Stimulated activated naive CD8-positive, alpha-beta T cell treated with anti-CD3 and anti-CD28 coated beads, Interleukin-15, amount 100 ng/mL, for 72 hours (primary cell): Measurements from ENCODE around the gene MGRN1.

Experiments
- ATAC-seq: fragments of 150-1000 bp; cut with Tn5 transposase; 2 replicates; pipeline ENCODE4 v1.10.0; 2021; ENCODE audit warnings: mild to moderate bottlenecking, moderate library complexity
- DNase-seq, 2 donors: peaks; one replicate each; pipeline ENCODE4 v3.0.0; 2021 to 2022
- H3K27ac Mint-ChIP-seq, 2 donors: one replicate each; pipeline ENCODE4 v1.8.0; 2022; ENCODE audit warnings: mild to moderate bottlenecking in 2 of 2, mixed read lengths in 2 of 2, moderate library complexity in 2 of 2
- H3K27me3 Mint-ChIP-seq: one replicate; pipeline ENCODE4 v1.8.0; 2022; ENCODE audit warnings: mixed read lengths
- H3K4me1 Mint-ChIP-seq: one replicate; pipeline ENCODE4 v1.8.0; 2022; ENCODE audit warnings: mild to moderate bottlenecking, mixed read lengths
- H3K4me3 Mint-ChIP-seq, 2 donors: one replicate each; pipeline ENCODE4 v1.8.0; 2022; ENCODE audit warnings: mild to moderate bottlenecking in 2 of 2, mixed read lengths in 2 of 2, moderate library complexity in 1 of 2
- H3K9me3 Mint-ChIP-seq, 2 donors: one replicate each; pipeline ENCODE4 v1.8.0; 2022; ENCODE audit warnings: mixed read lengths in 2 of 2

MGRN1 gene

GRCh38 chr16:4680673-4681470 lies 56.2 kb downstream of the MGRN1 start:
- Mint-ChIP-seq H3K4me1 (peaks cover 74% of the 10 kb centered on the region), H3K27ac (peak overlapping the region in 1 of 2 donors; percentile 43), H3K27me3 (no peaks in the 10 kb centered on the region), H3K4me3 (peak overlapping the region in 1 of 2 donors; percentile 71), H3K9me3 (no peaks in the 10 kb centered on the region)
- no peak for DNase-seq
- ATAC-seq: no peak

- H3K4me1 Mint-ChIP-seq: peaks cover 67% of the 10 kb centered on the region
- no peaks in the 10 kb centered on the region for H3K9me3 Mint-ChIP-seq
- H3K27ac Mint-ChIP-seq: peak overlapping the region in 1 of 2 donors; percentile 93
- DNase-seq (no peak), ATAC-seq (peak; percentile 18)
- no peaks in the 10 kb centered on the region for H3K27me3 Mint-ChIP-seq
- peak overlapping the region; percentile 6 to 71 for H3K4me3 Mint-ChIP-seq
These were observed 57.0 kb downstream of the MGRN1 start for GRCh38 chr16:4681471-4682083.

- Mint-ChIP-seq H3K27me3 (no peaks in the 10 kb centered on the region), H3K4me3 (peak overlapping the region in 1 of 2 donors; percentile 71), H3K4me1 (peaks cover 62% of the 10 kb centered on the region), H3K27ac (peak overlapping the region in 1 of 2 donors; percentile 93), H3K9me3 (no peaks in the 10 kb centered on the region)
- DNase-seq (no peak), ATAC-seq (no peak)
These were observed 57.5 kb downstream of the MGRN1 start for GRCh38 chr16:4682084-4682591.

GRCh38 chr16:4682616-4683254 lies 58.1 kb downstream of the MGRN1 start:
- H3K4me3 Mint-ChIP-seq: peak overlapping the region in 1 of 2 donors; percentile 39
- no peaks in the 10 kb centered on the region for H3K9me3 Mint-ChIP-seq
- peaks cover 56% of the 10 kb centered on the region for H3K4me1 Mint-ChIP-seq
- H3K27ac Mint-ChIP-seq: peak overlapping the region in 1 of 2 donors; percentile 77
- ATAC-seq (peak; percentile 64), DNase-seq (peak in 1 of 2 donors; percentile 58)
- no peaks in the 10 kb centered on the region for H3K27me3 Mint-ChIP-seq

- no peaks in the 10 kb centered on the region for H3K9me3 Mint-ChIP-seq
- ATAC-seq (no peak), DNase-seq (no peak)
- H3K4me3 Mint-ChIP-seq: peak overlapping the region in 1 of 2 donors; percentile 39
- peak overlapping the region in 1 of 2 donors; percentile 77 for H3K27ac Mint-ChIP-seq
- no peaks in the 10 kb centered on the region for H3K27me3 Mint-ChIP-seq
- peaks cover 48% of the 10 kb centered on the region for H3K4me1 Mint-ChIP-seq
These were observed 58.8 kb downstream of the MGRN1 start for GRCh38 chr16:4683255-4684057.

- no peaks in the 10 kb centered on the region for H3K27me3 Mint-ChIP-seq
- no peak overlapping the region for H3K27ac Mint-ChIP-seq
These were observed 59.6 kb downstream of the MGRN1 start for GRCh38 chr16:4684058-4684715.

GRCh38 chr16:4684763-4685162 lies 60.1 kb downstream of the MGRN1 start:
- ATAC-seq (no peak), DNase-seq (no peak)
- no peak overlapping the region for H3K4me3 Mint-ChIP-seq
- H3K9me3 Mint-ChIP-seq: no peaks in the 10 kb centered on the region
- no peaks in the 10 kb centered on the region for H3K27me3 Mint-ChIP-seq
- peaks cover 35% of the 10 kb centered on the region for H3K4me1 Mint-ChIP-seq
- peak overlapping the region; percentile 12 to 89 for H3K27ac Mint-ChIP-seq

More at GRCh38 chr16:4684058-4684715, 59.6 kb downstream of the MGRN1 start:
- Mint-ChIP-seq H3K4me1 (peaks cover 41% of the 10 kb centered on the region), H3K4me3 (no peak overlapping the region), H3K9me3 (no peaks in the 10 kb centered on the region)
- ATAC-seq (no peak), DNase-seq (no peak)

GRCh38 chr16:4685292-4685691 lies 60.7 kb downstream of the MGRN1 start:
- ATAC-seq: no peak
- no peak for DNase-seq
- Mint-ChIP-seq H3K4me3 (no peak overlapping the region), H3K4me1 (peaks cover 31% of the 10 kb centered on the region), H3K27me3 (no peaks in the 10 kb centered on the region), H3K9me3 (no peaks in the 10 kb centered on the region), H3K27ac (peak overlapping the region; percentile 12 to 89)

- DNase-seq: no peak
- no peak overlapping the region for H3K4me3 Mint-ChIP-seq
These were observed 61.3 kb downstream of the MGRN1 start for GRCh38 chr16:4685776-4686496.

GRCh38 chr16:4686497-4687210 lies 62.0 kb downstream of the MGRN1 start:
- DNase-seq: no peak
- no peak overlapping the region for H3K4me3 Mint-ChIP-seq
- no peaks in the 10 kb centered on the region for H3K27me3 Mint-ChIP-seq
- H3K9me3 Mint-ChIP-seq: no peaks in the 10 kb centered on the region
- ATAC-seq: no peak
- peak overlapping the region in 1 of 2 donors; percentile 83 for H3K27ac Mint-ChIP-seq
- H3K4me1 Mint-ChIP-seq: peaks cover 24% of the 10 kb centered on the region

More at GRCh38 chr16:4685776-4686496, 61.3 kb downstream of the MGRN1 start:
- Mint-ChIP-seq H3K27ac (peak overlapping the region in 1 of 2 donors; percentile 19), H3K27me3 (no peaks in the 10 kb centered on the region), H3K9me3 (no peaks in the 10 kb centered on the region), H3K4me1 (peaks cover 26% of the 10 kb centered on the region)
- no peak for ATAC-seq

- Mint-ChIP-seq H3K27ac (no peak overlapping the region), H3K27me3 (no peaks in the 10 kb centered on the region), H3K9me3 (no peaks in the 10 kb centered on the region), H3K4me3 (no peak overlapping the region), H3K4me1 (peaks cover 21% of the 10 kb centered on the region)
- DNase-seq (no peak), ATAC-seq (no peak)
These were observed 62.8 kb downstream of the MGRN1 start for GRCh38 chr16:4687416-4687815.

GRCh38 chr16:4687946-4688673 lies 63.5 kb downstream of the MGRN1 start:
- H3K9me3 Mint-ChIP-seq: no peaks in the 10 kb centered on the region
- no peak overlapping the region for H3K27ac Mint-ChIP-seq

GRCh38 chr16:4688674-4689045 lies 64.0 kb downstream of the MGRN1 start:
- H3K4me3 Mint-ChIP-seq: no peak overlapping the region
- ATAC-seq: no peak

More at GRCh38 chr16:4687946-4688673, 63.5 kb downstream of the MGRN1 start:
- Mint-ChIP-seq H3K4me1 (peaks cover 21% of the 10 kb centered on the region), H3K27me3 (no peaks in the 10 kb centered on the region), H3K4me3 (no peak overlapping the region)
- DNase-seq (no peak), ATAC-seq (no peak)

More at GRCh38 chr16:4688674-4689045, 64.0 kb downstream of the MGRN1 start:
- Mint-ChIP-seq H3K27ac (no peak overlapping the region), H3K9me3 (no peaks in the 10 kb centered on the region), H3K27me3 (no peaks in the 10 kb centered on the region), H3K4me1 (peaks cover 18% of the 10 kb centered on the region)
- DNase-seq: no peak
